ENCODE data around the gene CBX6. TPM values are rescaled to one million over a fixed set of nuclear protein-coding genes. Genes with fewer than 3 reads are reported as not detected.

The CBX6 gene
- total RNA-seq, 1 experiment from 2014 or later, result 140 TPM

DNA sequence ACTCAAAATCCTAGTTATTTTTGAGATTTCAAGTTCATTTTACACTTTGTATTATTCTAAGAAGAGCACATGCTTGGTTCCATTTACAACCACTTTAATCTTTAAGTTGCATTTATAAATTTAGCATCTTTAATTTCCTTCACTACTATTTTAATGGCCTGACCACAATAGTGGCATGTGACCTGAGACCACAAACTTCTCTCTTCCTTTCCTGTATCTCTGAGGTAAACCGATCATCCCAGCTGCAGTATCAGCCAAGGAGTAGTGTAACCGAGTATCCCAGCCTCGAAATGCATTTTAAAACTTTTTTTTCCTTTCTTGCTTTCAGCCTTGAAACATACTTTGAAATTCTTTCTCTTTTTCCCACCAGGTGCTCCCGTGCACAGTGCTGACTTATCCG, 28.7 kb upstream of the CBX6 start:
- no peaks in the 10 kb centered on the region for H3K4me1 Mint-ChIP-seq (ENCODE audit: low read depth, unreplicated experiment)
- no peaks in the 10 kb centered on the region for H3K36me3 Mint-ChIP-seq (ENCODE audit: insufficient read depth, unreplicated experiment)
- no peak for DNase-seq
- no TSS peak for BruUV-seq (replicated peaks)
- H3K4me3 Mint-ChIP-seq (ENCODE audit: low read depth, unreplicated experiment), result no peak overlapping the region
- intact Hi-C loops (cut with micrococcal nuclease; ENCODE audit: unreplicated experiment), result no loop called here
- H3K27me3 Mint-ChIP-seq (ENCODE audit: unreplicated experiment), result no peaks in the 10 kb centered on the region
- CTCF ChIA-PET, result no interaction called here
- no peaks in the 10 kb centered on the region for H3K9me3 Mint-ChIP-seq (ENCODE audit: low read depth, unreplicated experiment)
- TF ChIP-seq, protein P1, sequence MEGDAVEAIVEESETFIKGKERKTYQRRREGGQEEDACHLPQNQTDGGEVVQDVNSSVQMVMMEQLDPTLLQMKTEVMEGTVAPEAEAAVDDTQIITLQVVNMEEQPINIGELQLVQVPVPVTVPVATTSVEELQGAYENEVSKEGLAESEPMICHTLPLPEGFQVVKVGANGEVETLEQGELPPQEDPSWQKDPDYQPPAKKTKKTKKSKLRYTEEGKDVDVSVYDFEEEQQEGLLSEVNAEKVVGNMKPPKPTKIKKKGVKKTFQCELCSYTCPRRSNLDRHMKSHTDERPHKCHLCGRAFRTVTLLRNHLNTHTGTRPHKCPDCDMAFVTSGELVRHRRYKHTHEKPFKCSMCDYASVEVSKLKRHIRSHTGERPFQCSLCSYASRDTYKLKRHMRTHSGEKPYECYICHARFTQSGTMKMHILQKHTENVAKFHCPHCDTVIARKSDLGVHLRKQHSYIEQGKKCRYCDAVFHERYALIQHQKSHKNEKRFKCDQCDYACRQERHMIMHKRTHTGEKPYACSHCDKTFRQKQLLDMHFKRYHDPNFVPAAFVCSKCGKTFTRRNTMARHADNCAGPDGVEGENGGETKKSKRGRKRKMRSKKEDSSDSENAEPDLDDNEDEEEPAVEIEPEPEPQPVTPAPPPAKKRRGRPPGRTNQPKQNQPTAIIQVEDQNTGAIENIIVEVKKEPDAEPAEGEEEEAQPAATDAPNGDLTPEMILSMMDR (IDR thresholded peaks at IDR 0.05; ENCODE audit: unreplicated experiment), result no peak
- no peak overlapping the region for H3K27ac Mint-ChIP-seq (ENCODE audit: unreplicated experiment)

DNA sequence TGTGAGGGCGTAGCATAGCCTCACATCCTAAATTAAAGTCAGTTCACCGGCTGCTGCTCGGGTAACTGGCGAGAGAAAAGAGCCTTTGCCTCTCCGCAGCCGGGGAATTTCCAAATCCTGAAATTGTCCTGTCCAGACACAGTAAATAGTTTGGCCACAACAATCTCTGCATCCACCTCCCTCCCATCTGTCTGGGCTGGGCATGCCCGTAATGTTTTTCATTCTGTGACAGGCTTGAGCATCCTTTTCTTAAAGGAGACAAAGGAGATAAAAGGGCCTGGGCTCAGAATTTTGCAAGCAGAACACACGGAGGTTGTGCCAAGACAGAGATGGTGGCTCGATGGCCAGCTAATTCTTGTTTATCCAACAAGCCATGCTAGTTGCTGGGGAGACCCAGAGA, 19.2 kb upstream of the CBX6 start:
- CTCF ChIA-PET, result no interaction called here
- no peaks in the 10 kb centered on the region for H3K27me3 Mint-ChIP-seq (ENCODE audit: unreplicated experiment)

DNA sequence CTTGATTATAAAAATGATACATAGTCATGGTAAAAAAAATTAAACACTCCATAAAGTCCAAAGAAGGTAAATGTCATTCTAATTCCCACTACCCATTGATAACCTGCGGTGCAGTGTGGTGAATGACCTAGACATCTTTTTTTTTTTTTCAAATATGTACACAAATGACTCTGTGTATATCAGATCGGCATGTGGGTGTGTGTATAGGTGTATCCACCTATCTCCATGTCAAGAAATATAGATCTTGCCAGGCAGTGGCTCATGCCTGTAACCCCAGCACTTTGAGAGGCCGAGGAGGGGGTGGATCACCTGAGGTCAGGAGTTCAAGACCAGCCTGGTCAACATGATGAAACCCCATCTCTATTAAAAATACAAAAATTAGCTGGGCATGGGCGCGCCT, 18.4 kb upstream of the CBX6 start:
- Mint-ChIP-seq H3K4me1 (ENCODE audit: low read depth, unreplicated experiment) (no peaks in the 10 kb centered on the region), H3K27me3 (ENCODE audit: unreplicated experiment) (no peaks in the 10 kb centered on the region), H3K4me3 (ENCODE audit: low read depth, unreplicated experiment) (no peak overlapping the region), H3K36me3 (ENCODE audit: insufficient read depth, unreplicated experiment) (no peaks in the 10 kb centered on the region), H3K27ac (ENCODE audit: unreplicated experiment) (no peak overlapping the region), H3K9me3 (ENCODE audit: low read depth, unreplicated experiment) (no peaks in the 10 kb centered on the region)
- intact Hi-C loops (cut with micrococcal nuclease; ENCODE audit: unreplicated experiment), result no loop called here
- CTCF ChIA-PET, result interaction anchor here (0.6 to 0.7 kb wide), 4 partner anchors 9 to 113 kb away, joined by 3 to 4 read pairs (median 3); no protein-coding TSS in a partner anchor
- no peak for DNase-seq
- no TSS peak for BruUV-seq (replicated peaks)
- TF ChIP-seq, protein P1 (IDR thresholded peaks at IDR 0.05; ENCODE audit: unreplicated experiment), result no peak

More for the DNA sequence above, 19.2 kb upstream of the CBX6 start:
- no peak for DNase-seq
- no peaks in the 10 kb centered on the region for H3K4me1 Mint-ChIP-seq (ENCODE audit: low read depth, unreplicated experiment)
- H3K27ac Mint-ChIP-seq (ENCODE audit: unreplicated experiment), result no peak overlapping the region
- no peak overlapping the region for H3K4me3 Mint-ChIP-seq (ENCODE audit: low read depth, unreplicated experiment)
- H3K36me3 Mint-ChIP-seq (ENCODE audit: insufficient read depth, unreplicated experiment), result no peaks in the 10 kb centered on the region
- TF ChIP-seq, protein P1 (IDR thresholded peaks at IDR 0.05; ENCODE audit: unreplicated experiment), result no peak
- H3K9me3 Mint-ChIP-seq (ENCODE audit: low read depth, unreplicated experiment), result no peaks in the 10 kb centered on the region
- no TSS peak for BruUV-seq (replicated peaks)
- intact Hi-C loops (cut with micrococcal nuclease; ENCODE audit: unreplicated experiment), result no loop called here

DNA sequence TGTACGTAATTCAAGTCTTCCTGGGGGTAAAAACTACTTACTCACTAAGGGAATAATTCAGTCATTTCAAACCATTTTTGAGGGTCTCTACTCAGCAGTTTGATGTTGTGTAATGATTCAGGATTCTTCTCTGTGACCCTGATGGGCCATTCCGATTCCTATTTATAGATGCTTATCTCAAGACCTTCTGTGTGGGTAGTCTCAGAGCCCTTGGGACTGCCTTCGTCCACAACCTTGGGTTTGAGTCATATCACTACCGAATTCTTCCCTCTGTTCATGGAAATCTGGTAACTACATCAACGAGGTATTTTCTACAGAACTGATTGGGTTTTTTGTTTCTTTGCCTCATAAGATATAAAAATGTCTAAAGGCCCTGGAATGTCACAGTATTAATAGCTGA, 14.3 kb upstream of the CBX6 start:
- CTCF ChIA-PET, result no interaction called here
- H3K36me3 Mint-ChIP-seq (ENCODE audit: insufficient read depth, unreplicated experiment), result no peaks in the 10 kb centered on the region
- no peaks in the 10 kb centered on the region for H3K27me3 Mint-ChIP-seq (ENCODE audit: unreplicated experiment)
- H3K27ac Mint-ChIP-seq (ENCODE audit: unreplicated experiment), result no peak overlapping the region
- H3K4me1 Mint-ChIP-seq (ENCODE audit: low read depth, unreplicated experiment), result peaks cover 10% of the 10 kb centered on the region
- TF ChIP-seq, protein P1 (IDR thresholded peaks at IDR 0.05; ENCODE audit: unreplicated experiment), result no peak
- intact Hi-C loops (cut with micrococcal nuclease; ENCODE audit: unreplicated experiment), result no loop called here
- DNase-seq, result no peak
- H3K4me3 Mint-ChIP-seq (ENCODE audit: low read depth, unreplicated experiment), result no peak overlapping the region
- BruUV-seq (replicated peaks), result no TSS peak
- H3K9me3 Mint-ChIP-seq (ENCODE audit: low read depth, unreplicated experiment), result no peaks in the 10 kb centered on the region
